HG03066 (cell line): ENCODE measurements around the gene EGFL6.

Source experiments
- ATAC-seq: cut with Tn5 transposase; IDR thresholded peaks from one replicate; pipeline ENCODE4 v1.9.1; 2021; ENCODE audit warnings: low read depth; ENCODE audit not compliant: unreplicated experiment

Gene EGFL6, protein sequence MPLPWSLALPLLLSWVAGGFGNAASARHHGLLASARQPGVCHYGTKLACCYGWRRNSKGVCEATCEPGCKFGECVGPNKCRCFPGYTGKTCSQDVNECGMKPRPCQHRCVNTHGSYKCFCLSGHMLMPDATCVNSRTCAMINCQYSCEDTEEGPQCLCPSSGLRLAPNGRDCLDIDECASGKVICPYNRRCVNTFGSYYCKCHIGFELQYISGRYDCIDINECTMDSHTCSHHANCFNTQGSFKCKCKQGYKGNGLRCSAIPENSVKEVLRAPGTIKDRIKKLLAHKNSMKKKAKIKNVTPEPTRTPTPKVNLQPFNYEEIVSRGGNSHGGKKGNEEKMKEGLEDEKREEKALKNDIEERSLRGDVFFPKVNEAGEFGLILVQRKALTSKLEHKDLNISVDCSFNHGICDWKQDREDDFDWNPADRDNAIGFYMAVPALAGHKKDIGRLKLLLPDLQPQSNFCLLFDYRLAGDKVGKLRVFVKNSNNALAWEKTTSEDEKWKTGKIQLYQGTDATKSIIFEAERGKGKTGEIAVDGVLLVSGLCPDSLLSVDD

DNA sequence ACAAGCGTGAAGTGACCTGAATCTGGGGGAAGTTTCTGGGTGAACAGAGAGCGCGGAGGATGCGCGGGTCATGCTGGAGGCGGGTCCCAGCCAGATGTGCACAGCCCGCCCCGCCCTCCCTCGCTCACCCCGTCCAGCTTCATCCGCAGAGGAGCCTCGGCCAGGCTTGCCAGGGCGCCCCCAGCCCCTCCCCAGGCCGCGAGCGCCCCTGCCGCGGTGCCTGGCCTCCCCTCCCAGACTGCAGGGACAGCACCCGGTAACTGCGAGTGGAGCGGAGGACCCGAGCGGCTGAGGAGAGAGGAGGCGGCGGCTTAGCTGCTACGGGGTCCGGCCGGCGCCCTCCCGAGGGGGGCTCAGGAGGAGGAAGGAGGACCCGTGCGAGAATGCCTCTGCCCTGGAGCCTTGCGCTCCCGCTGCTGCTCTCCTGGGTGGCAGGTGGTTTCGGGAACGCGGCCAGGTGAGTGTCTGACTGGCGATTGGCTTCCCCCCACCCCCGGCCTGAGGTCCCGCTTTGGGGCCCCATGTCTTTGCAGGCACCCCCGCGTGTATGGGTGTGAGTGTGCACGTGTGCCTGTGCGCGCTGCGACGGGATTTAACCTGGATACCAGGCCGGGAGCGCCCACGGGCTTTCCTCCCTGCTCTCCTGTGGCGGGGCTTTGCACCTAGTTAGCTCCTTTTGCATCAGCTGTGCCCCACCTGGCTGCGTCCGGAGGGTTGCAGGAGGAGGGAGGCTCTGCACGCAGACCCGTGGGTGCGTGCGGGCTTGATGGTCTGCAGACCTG, at the start of gene EGFL6:
Gene EGFL6, plus strand, starts transcription at position 123 of the 782 bp plus-strand sequence. Its CDS starts 261 bp downstream, at position 384.
- ATAC-seq = no peak

DNA sequence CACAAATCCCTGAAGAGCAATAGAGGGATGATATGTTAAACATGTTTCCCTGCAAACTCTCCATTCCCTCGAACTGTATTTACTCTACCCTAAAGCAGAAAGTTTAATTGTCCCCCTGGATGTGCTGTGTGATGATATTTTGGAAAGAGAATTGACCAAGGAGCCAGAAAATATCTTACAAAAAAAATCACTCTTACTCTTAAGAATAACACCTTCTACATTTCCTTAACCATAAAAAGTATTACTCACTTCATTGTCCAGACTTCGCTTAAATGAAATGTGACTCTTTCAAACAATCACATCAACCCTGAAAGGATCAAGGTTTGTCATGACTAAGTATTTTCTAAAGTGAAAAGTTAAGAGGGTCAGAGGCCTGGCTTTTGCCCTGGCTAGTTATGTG, 49.0 kb upstream of the EGFL6 start:
- no peak for ATAC-seq

DNA sequence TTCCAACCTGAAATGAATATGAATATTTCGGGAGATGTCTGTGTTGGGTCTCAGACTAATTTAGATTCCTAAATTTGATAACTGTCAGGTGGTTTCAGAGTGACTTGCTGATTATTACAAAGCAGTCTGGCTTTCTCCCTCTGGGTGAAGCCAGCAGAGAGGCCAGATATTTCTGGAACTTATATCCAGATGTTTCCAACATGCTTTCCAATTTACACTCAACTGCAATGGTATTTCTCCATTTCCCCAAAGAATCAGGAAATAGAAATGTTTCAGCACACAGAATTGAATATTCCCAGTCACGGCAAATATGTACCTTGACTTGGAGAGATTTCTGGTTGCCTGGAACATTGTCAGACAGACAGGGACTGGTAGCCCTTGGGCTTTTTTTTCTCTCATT, 48.5 kb upstream of the EGFL6 start:
- no peak for ATAC-seq

DNA sequence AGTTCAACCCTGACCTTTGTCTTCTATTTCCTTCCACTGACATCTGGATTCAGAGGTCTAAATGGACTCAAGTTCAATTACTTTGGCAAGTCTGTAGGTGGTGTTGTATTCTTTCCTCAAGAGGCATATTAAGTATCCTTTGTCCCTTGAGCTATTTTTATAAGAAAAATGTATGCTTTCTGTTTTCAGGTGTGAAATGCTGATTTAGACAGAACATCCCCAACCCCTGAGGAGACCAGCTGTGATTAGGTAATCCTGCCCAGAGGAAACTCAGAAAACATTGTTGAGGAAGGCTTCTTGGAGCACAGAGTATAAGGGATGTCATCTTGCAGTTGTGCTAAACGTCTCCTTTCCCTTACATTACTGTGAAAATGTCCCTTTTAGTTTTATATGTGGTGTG, 46.6 kb upstream of the EGFL6 start:
- no peak for ATAC-seq

DNA sequence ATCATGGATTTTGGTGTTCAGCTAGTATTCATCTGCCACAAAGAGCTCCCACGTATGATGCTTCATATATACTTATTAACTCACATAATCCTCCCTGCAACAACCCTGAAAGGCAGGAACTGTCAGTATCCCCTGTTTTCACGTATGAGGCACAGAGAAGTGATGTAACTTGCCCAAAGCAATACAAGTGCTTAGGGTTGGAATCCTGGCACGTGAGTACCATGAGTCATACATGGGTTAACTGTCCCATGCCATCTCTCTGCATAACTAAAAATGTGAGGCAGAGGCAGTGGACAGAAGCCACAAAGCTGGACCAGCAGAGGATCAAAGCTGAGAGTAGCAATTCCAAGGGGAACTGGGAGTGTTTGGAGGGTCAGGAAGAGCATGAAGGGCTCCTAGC, 35.7 kb upstream of the EGFL6 start:
- no peak for ATAC-seq

DNA sequence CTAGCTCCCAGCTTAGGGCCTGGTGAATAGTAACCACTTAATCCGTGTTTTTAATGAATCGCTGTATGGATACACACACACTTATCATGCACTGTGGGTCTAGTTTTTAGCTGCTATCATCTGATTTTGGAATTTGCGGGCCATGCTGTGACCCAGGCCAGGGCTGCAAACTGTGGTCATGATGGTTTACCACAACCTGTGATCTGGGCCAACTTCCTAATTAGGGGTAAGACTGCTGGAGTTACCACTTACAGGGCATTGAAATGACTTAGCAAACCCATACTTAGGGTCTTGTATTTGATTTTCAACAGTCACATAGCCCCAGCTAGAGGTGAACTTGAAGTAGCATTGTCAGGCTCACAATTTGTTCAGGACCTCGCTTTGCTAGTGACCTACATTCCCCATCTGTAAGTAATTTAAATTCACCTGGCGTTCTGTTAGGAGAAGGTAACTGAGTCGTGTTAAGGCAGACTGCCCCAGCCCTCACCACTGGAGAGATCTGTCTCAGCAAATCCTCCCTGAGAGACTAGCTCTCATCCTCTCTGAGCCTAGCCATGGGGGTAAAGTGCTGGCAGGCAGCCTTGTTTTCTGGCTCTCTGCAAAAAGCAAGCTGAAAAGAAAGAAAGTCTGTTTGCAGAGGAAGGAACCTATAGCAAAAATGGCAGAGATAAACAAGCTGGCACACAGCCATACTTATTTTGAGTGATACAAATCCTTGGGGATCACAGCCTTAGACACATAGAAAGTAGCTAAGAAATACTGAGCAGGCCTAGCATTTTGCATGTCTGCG, 33.8 kb upstream of the EGFL6 start:
- no peak for ATAC-seq

DNA sequence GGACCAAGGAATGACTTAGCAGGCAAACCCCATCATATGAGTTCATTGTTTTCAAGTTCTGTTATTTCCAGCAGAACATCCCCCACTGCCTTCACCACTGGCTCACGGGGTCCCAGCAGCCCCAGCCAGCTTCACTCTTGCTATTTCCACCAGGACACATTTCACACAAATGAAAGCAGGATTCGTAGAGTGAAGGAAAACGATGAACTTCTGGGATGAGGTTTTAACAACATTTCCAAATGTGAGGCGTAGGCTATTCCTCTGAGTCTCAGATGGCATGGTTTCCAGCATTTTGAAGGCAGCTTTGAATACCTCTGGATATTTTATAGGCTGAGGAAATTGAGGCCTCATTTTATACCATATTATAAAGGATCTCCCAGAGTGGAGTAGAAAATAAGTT, 32.9 kb upstream of the EGFL6 start:
- ATAC-seq = no peak

DNA sequence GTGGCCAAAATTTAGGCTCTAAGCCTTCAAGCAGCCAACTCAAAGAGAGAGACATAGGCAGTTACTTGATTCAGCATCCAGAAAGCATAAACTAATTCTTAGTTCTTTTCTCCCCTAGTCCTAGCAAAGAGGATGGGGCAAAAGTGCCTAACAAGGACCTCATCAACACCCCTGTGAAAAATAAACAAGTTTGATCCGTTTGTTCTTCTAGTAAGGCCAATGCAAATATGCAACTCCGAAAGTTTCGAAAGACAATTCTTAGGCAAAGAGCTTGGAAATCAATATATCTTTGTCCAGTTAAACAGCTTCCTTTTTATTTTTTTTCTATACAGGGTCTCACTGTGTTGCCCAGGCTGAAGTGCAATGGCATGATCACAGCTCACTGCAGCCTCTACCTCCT, 31.0 kb upstream of the EGFL6 start:
- ATAC-seq = no peak

DNA sequence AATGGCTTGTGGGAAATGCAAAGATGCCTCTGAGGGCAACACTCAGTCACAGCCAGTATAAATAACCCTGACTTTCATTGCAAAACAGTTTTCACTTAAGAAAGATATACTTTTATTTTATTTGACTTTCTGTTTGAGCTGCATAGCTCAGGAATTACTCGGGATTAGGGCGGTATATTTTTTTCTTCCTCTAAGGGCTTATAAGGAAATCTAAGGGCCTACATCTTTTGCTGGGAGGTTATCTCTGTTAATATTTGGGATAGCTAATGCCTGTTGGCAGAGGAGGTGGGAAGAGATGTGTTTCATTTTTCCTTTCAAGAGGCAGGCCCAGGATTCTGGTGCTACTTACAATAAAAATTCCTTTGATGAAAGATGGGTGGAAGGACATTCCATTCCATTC, 28.8 kb upstream of the EGFL6 start:
- no peak for ATAC-seq

DNA sequence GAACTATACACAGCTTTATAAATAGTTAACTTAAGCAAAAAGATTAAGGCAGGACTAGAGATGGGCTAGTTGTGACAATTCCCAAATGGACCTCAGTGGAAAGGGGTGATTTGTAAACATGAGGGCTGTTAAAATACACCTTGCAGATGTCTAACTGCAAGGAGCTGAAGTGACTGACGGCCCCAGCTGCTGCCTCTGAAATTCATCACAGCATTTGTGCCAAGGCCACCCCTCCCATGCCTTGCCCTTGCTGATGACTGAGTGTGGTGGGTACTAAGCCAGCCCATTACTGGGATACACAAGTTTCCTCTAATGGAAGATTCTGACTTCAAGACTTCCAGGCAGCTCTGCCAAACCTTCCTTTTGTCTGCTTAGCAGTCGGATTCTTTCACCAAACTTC, 23.7 kb upstream of the EGFL6 start:
- no peak for ATAC-seq

DNA sequence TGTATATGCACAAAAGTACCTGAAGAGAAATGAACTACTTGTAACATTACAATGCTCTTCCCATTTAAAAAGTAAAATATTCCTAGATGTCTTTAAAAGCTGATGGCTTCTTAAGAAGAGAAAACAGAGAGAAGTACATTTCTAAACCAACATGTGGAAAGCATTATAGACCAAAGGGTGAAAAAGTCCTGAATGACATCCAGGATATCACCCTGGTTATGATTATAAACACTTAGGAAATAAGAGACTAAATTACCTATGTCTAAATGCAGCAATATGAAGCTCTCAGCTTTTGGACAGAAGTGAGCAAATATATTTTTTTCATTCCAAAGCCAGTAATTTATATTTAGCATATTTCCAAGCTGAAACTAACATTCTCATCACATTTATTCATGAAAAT, 21.7 kb upstream of the EGFL6 start:
- no peak for ATAC-seq

DNA sequence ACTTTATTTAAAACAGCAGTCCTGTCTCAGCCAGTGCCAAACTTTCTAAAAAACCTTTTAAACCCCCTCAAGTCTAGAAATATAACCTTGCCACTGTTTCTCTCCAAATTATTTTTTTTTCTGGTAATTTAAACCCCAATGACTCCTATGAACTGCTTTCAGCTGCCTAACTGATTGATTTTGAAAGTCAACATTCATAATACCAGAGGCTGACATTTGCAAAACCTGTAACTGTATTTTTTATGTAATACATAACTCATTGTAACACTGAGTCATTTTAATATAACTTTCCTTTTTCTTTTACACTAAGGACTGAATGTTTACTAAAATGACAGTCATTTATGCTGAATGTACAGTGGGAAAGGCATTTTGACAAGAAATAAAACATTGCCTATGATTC, 19.1 kb upstream of the EGFL6 start:
- ATAC-seq = no peak

DNA sequence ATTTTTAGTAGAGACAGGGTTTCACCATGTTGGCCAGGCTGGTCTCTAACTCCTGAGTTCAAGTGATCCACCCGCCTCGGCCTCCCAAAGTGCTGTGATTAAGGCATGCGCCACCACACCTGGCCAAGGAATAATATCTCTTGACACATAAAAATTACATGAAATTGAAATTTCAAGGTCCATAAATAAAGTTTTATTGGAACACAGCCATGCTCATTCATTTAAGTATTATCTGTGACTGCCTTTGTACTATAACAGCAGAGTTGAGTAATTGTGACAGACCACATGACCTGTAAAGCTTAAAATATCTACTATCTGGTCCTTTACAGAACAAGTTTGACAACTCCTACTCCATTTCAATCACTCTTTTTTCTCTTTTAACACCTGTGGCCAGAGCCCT, 17.8 kb upstream of the EGFL6 start:
- ATAC-seq = no peak

DNA sequence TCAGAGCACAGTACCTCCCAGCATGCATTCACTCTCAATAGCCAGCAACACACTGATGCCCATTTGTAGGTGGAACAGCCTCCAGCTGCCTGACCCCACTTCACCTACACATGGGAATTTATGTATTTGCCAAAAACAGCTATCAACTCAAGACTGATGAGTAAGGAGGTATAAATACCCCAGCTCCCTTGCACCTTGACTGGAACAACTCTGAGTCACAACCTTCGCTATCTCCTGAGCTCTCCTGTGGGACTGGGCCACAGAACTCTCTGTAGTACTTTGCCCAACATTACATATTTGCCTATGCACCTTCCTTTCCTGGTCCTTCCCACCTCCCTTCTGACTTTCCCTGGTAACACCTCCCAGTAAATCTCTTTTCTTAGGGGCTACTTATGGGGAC, 16.5 kb upstream of the EGFL6 start:
- no peak for ATAC-seq

DNA sequence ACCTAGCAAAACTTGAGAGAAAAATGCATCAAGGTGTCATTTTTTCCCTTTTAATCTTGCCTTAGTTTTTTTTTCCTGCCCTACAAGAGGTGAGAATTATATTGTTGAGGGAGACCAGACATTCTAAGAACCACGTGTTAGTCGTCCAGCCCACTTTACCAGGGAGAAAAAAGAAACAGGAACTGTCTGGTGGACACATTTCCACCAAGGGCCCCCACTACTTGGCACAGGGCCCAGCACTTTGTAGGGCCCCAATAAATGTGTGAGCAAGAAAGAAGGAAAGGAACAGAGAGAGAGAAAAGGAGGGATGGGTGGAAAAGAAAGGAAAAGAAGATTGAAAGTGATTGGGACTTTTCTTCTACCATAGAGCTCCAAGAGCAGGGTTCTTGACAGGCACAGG, 3.9 kb upstream of the EGFL6 start:
- no peak for ATAC-seq

DNA sequence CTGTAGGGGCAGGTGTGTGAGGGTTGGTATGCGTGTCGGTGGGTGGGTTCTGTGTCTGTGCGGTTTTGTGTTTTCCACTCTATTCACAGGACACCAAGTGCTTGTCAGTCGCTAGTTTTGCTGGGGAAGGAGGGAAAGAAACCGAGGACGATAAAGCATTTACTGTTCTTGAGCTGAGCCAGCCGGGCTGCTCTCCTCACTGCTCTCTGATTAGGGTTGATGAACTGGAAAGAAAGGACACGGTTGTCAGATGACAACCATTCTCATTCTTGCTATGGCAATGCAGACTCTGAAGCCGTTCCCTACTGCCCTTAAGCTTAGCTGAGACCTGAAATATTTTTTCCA, 832 bp downstream of the EGFL6 start:
- no peak for ATAC-seq

DNA sequence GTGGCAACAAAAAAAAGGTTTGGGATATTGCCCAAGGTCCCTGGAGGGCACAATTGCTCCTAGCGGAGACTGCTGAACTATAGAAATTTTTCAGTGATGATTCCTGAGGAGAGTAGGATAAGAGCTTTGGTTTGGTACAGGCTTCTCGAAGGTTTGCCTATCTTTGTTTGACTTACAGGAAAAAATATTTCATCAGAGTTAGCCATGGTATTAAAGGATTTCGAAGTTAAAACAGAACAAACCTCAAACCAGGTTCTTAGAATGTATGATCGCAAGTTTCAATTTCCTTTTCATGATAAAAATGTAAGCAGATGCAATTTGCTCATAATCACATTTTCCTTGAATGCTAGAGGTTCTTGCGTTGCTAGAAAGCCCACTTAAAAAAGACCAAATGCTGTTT, 1.7 kb downstream of the EGFL6 start:
- ATAC-seq = no peak

DNA sequence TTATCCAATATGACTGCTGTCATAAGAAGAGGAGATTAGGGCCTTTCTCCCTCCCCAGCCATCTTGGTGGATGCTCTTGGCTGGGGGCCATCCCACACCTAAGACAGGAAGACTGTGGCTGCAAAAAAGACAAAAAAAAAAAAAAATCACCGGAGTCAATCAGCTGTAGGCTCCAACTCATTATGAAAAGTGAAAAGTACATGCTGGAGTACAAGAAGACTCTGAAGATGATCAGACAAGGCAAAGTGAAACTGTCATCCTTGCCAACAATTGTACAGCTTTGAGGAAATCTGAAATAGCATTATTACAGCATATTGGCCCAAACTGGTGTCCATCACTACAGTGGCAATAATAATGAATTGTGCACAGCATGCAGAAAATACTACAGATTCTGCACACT, 5.2 kb downstream of the EGFL6 start:
- ATAC-seq = no peak

DNA sequence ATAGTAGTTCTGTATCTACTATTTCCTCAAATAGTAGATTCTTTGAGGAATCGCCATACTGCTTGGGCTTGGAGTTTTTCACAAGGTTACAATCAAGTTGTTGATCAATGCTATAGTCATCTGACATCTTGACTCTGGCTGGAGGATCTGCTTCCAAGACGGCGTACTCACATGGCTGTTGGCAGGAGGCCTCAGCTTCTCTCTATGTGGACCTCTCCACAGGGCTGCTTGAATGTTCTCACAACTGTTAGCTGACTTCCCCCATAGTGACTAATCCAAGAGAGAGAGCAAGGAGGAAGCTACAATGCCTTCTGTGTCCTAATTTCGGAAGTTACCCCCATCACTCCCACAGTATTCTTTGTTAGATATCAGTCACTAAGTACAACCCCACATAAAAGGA, 10.3 kb downstream of the EGFL6 start:
- ATAC-seq = no peak

DNA sequence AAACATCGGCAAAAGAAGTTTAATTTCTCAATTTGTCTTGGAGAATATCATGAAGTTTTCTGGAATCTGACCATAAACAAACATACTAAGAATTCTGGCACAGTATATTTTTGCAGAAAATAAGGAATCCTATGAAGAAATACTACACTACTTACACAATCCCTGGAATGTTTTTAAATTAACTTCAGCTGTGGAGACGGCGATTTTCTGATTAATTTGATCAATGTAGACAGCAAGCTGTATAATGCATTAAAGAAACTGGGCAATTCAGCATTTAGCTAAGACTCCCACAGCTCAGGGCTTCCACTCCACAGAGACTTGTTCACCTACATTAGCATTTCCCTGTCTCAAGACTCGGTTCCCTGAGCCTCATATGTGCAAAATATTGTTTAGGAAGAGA, 12.2 kb downstream of the EGFL6 start:
- ATAC-seq = no peak

DNA sequence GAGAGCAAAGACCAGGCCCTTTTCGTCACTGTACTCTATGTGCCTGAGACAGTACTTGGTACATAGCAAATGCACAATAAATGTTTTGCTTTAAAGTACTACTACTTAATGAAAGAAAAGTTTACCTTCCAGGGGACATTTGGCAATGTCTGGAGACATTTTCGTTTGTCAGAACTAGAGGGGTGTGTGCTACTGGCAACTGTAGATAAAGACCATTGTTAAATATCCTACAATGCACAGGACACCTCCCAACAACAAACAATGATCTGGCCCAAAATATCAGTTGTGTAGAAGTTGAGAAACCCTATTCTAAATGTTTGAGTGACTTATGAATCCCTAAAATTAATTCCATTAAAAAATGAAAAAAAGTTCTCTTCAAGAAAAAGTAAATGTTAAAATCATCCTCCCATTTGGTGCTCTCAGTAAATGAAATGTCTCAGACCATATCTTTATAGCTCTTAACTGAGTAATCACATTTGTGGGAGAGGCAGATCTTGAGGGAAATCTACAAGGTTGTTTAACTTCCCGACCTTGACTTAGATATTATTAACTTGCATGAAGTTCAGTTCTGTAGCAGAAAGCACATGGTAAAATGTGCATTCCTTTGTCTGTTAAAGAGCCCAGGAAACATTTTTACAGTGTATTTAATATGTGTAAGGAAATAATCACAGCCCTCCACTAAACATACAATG, 18.5 kb downstream of the EGFL6 start:
- no peak for ATAC-seq
